Upper lobe of left lung (tissue), 4 donors: ENCODE measurements around the gene PRAMEF15.
"Not testable (repeated sequence)": the region's sequence is repeated elsewhere in the genome, so short reads cannot be mapped to it uniquely, and the experiment has no call there.

ENCODE experiments used
- EP300 ChIP-seq, 4 donors: sonication (generic); formaldehyde crosslinking; IDR thresholded peaks; one replicate each; pipeline ENCODE4 v1.5.1; 2017; ENCODE audit warnings: antibody characterized with exemption in 4 of 4, control low read depth in 2 of 4
- POLR2A ChIP-seq, 4 donors: fragments of 450-650 bp; IDR thresholded peaks; one replicate each; pipeline ENCODE4 v1.5.1; 2016 to 2017; ENCODE audit warnings: antibody characterized with exemption in 4 of 4, mild to moderate bottlenecking in 2 of 4
- POLR2AphosphoS5 ChIP-seq, 2 donors: sonication (generic); formaldehyde crosslinking; IDR thresholded peaks; one replicate each; pipeline ENCODE4 v1.5.1; 2017; ENCODE audit warnings: antibody characterized with exemption in 2 of 2
- TF ChIP-seq, protein P1 (sequence below), 6 experiments: fragments of 450-650 bp in 4 of 6; fragments of 200-600 bp in 2 of 6; sonication (generic) in 2 of 6; IDR thresholded peaks; one replicate each; pipeline ENCODE4 v1.5.1; 2016 to 2019; ENCODE audit warnings: antibody characterized with exemption in 6 of 6

DNA sequence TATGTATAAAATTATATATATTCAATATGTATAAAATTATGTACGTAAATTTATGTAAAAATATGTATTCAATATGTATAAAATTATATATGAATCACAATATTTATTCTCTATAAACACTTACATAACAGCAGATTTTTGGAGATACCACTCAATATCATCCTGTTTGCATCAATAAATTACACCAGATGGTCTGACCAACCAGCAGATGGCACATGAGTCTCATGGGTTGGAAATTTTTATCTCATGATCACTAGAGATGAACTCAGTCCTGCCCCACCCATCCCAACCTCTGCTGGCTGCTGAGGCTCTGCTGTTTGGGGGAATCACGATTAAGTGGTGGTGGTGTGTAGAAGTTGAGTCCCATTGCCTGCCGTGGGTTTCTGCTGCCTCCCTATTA is 35.8 kb upstream of the PRAMEF15 start:
- TF ChIP-seq, protein P1, sequence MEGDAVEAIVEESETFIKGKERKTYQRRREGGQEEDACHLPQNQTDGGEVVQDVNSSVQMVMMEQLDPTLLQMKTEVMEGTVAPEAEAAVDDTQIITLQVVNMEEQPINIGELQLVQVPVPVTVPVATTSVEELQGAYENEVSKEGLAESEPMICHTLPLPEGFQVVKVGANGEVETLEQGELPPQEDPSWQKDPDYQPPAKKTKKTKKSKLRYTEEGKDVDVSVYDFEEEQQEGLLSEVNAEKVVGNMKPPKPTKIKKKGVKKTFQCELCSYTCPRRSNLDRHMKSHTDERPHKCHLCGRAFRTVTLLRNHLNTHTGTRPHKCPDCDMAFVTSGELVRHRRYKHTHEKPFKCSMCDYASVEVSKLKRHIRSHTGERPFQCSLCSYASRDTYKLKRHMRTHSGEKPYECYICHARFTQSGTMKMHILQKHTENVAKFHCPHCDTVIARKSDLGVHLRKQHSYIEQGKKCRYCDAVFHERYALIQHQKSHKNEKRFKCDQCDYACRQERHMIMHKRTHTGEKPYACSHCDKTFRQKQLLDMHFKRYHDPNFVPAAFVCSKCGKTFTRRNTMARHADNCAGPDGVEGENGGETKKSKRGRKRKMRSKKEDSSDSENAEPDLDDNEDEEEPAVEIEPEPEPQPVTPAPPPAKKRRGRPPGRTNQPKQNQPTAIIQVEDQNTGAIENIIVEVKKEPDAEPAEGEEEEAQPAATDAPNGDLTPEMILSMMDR (IDR thresholded peaks at IDR 0.05): not testable (repeated sequence)
- TF ChIP-seq EP300, POLR2AphosphoS5, POLR2A (IDR thresholded peaks at IDR 0.05): not testable (repeated sequence)
